Amygdala (tissue), 56 donors: ENCODE measurements around the gene SLC16A4.

Source experiments
- DNase-seq, 56 donors: peaks; one replicate each; lab custom pipeline; 2025; lab: John Stamatoyannopoulos, UW

Gene SLC16A4

GRCh38 chr1:110370827-110371226 is 20.0 kb downstream of the SLC16A4 start:
- DNase-seq = no peak

GRCh38 chr1:110364221-110364620 is 26.6 kb downstream of the SLC16A4 start:
- no peak for DNase-seq

GRCh38 chr1:110361856-110362255 is 29.0 kb downstream of the SLC16A4 start:
- no peak for DNase-seq

GRCh38 chr1:110360431-110360830 is 30.4 kb downstream of the SLC16A4 start:
- no peak for DNase-seq

GRCh38 chr1:110356379-110356778 is 34.4 kb downstream of the SLC16A4 start:
- DNase-seq = no peak

- no peak for DNase-seq
These were observed 35.5 kb downstream of the SLC16A4 start for GRCh38 chr1:110355321-110355720.

- no peak for DNase-seq
These were observed 40.5 kb downstream of the SLC16A4 start for GRCh38 chr1:110350360-110350759.

GRCh38 chr1:110348771-110349170 is 42.1 kb downstream of the SLC16A4 start:
- no peak for DNase-seq

- DNase-seq = no peak
These were observed 42.8 kb downstream of the SLC16A4 start for GRCh38 chr1:110348050-110348449.

GRCh38 chr1:110347182-110347893 is 43.5 kb downstream of the SLC16A4 start:
- no peak for DNase-seq

GRCh38 chr1:110346690-110347089 is 44.1 kb downstream of the SLC16A4 start:
- no peak for DNase-seq

- DNase-seq = no peak
These were observed 45.3 kb downstream of the SLC16A4 start for GRCh38 chr1:110345480-110345879.

- DNase-seq = no peak
These were observed 46.7 kb downstream of the SLC16A4 start for GRCh38 chr1:110344152-110344551.

- no peak for DNase-seq
These were observed 47.6 kb downstream of the SLC16A4 start for GRCh38 chr1:110343249-110343648.

GRCh38 chr1:110341872-110342331 is 48.9 kb downstream of the SLC16A4 start:
- DNase-seq = no peak

GRCh38 chr1:110341146-110341871 is 49.5 kb downstream of the SLC16A4 start:
- no peak for DNase-seq

- no peak for DNase-seq
These were observed 50.7 kb downstream of the SLC16A4 start for GRCh38 chr1:110340207-110340468.

GRCh38 chr1:110339407-110340206 is 51.2 kb downstream of the SLC16A4 start:
- DNase-seq = peak in 21 of 56 donors; percentile 30 to 81 (median 60)

- DNase-seq = peak; percentile 62 to 100 (median 99)
These were observed 51.9 kb downstream of the SLC16A4 start, which contains the start of gene RBM15 for GRCh38 chr1:110338886-110339406. Gene RBM15, plus strand, starts transcription at chr1:110339377. Its CDS starts 29 bp downstream, at chr1:110339406.

- peak in 48 of 56 donors; percentile 78 to 100 (median 98) for DNase-seq
These were observed 52.4 kb downstream of the SLC16A4 start for GRCh38 chr1:110338309-110338885.
